ENCODE results near the gene GOSR1. TPM values are rescaled to one million over a fixed set of nuclear protein-coding genes. Genes with fewer than 3 reads are reported as not detected.
"Not testable (repeated sequence)": the region's sequence is repeated elsewhere in the genome, so short reads cannot be mapped to it uniquely, and the experiment has no call there.

The GOSR1 gene
- polyA plus RNA-seq, 2 of the 4 experiments (the other 2 are of a cell fraction) = 48.8 to 49.6 TPM

- TF ChIP-seq TFCP2L1 (CRISPR knock-in tag; IDR thresholded peaks at IDR 0.05) (no peak), CBX8 (IDR thresholded peaks at IDR 0.05) (no peak), ZSCAN20 (CRISPR knock-in tag; IDR thresholded peaks at IDR 0.05) (no peak), JUNB (IDR thresholded peaks at IDR 0.05) (no peak), NR3C1 (IDR thresholded peaks at IDR 0.05) (no peak), POLR2AphosphoS2 (conservative IDR thresholded peaks at IDR 0.05; ENCODE audit: low read length) (no peak), PHF8 (IDR thresholded peaks at IDR 0.05; ENCODE audit: borderline replicate concordance, low read depth) (no peak), HEYL (CRISPR knock-in tag; IDR thresholded peaks at IDR 0.05) (no peak)
- no peak for DNase-seq (ENCODE audit: low read depth in 1 of 2, low spot score in 1 of 2)
- Histone ChIP-seq H3K4me3 (no peak overlapping the region), H3K4me1 (no peaks in the 10 kb centered on the region), H3K4me2 (no peak overlapping the region), H3K9me3 (no peaks in the 10 kb centered on the region), H3K27ac (no peak overlapping the region)
- 55% methylated on average over 7 of the region's 7 CpGs for WGBS (ENCODE audit: missing lambda C conversion rate)
- ChIA-PET CTCF (interaction anchor here (1.3 kb wide), 1 partner anchor 27 kb away, joined by 4 read pairs; no protein-coding TSS in a partner anchor), POLR2A (no interaction called here)
- FAIRE-seq = no peak
- no peak for ATAC-seq
Measured at GRCh38 chr17:30571921-30572320, 94.7 kb downstream of the GOSR1 start.

GRCh38 chr17:30572651-30573554 is 95.7 kb downstream of the GOSR1 start:
- H3K4me3 ChIP-seq; H3K4me1 ChIP-seq; H3K4me2 ChIP-seq; DNase-seq (ENCODE audit: low read depth in 1 of 2, low spot score in 1 of 2); H3K27ac ChIP-seq; ATAC-seq; FAIRE-seq; H3K9me3 ChIP-seq; CTCF ChIA-PET: not testable (repeated sequence)
- 66% methylated on average over 14 of the region's 17 CpGs for WGBS (ENCODE audit: missing lambda C conversion rate)
- POLR2A ChIA-PET = interaction anchor here (0.6 kb wide), 1 partner anchor 233 kb away, joined by 3 read pairs; no protein-coding TSS in a partner anchor

- FAIRE-seq = no peak
- ATAC-seq = no peak
- no peak overlapping the region for H3K4me3 ChIP-seq
- ChIA-PET CTCF (interaction anchor here (0.9 kb wide), 1 partner anchor 62 kb away, joined by 3 read pairs; no protein-coding TSS in a partner anchor), POLR2A (interaction anchor here (0.6 kb wide), 1 partner anchor 234 kb away, joined by 3 read pairs; no protein-coding TSS in a partner anchor)
- H3K27ac ChIP-seq = no peak overlapping the region
- TF ChIP-seq CEBPB (IDR thresholded peaks at IDR 0.05) = no peak
- no peaks in the 10 kb centered on the region for H3K4me1 ChIP-seq
- H3K9me3 ChIP-seq = no peaks in the 10 kb centered on the region
- WGBS (ENCODE audit: missing lambda C conversion rate) = 66% methylated on average over 7 of the region's 8 CpGs
- H3K4me2 ChIP-seq = no peak overlapping the region
- DNase-seq (ENCODE audit: low read depth in 1 of 2, low spot score in 1 of 2) = no peak
Measured at GRCh38 chr17:30573603-30574175, 96.5 kb downstream of the GOSR1 start.

GRCh38 chr17:30574309-30574708 is 97.1 kb downstream of the GOSR1 start:
- H3K9me3 ChIP-seq; H3K4me3 ChIP-seq; DNase-seq (ENCODE audit: low read depth in 1 of 2, low spot score in 1 of 2); FAIRE-seq; ATAC-seq; H3K27ac ChIP-seq; POLR2A ChIA-PET; H3K4me1 ChIP-seq; H3K4me2 ChIP-seq: not testable (repeated sequence)
- WGBS (ENCODE audit: missing lambda C conversion rate) = 63% methylated on average over 8 of the region's 9 CpGs
- CTCF ChIA-PET = interaction anchor here (0.9 kb wide), 1 partner anchor 63 kb away, joined by 3 read pairs; no protein-coding TSS in a partner anchor

GRCh38 chr17:30574806-30575205 is 97.6 kb downstream of the GOSR1 start:
- ATAC-seq; H3K9me3 ChIP-seq; DNase-seq (ENCODE audit: low read depth in 1 of 2, low spot score in 1 of 2); CTCF ChIA-PET; POLR2A ChIA-PET; H3K4me3 ChIP-seq; H3K4me1 ChIP-seq; FAIRE-seq; H3K27ac ChIP-seq; H3K4me2 ChIP-seq: not testable (repeated sequence)
- 78% methylated on average over 9 of the region's 10 CpGs for WGBS (ENCODE audit: missing lambda C conversion rate)

GRCh38 chr17:30575648-30576325 is 98.6 kb downstream of the GOSR1 start:
- POLR2A ChIA-PET, FAIRE-seq: not testable (repeated sequence)
- 78% methylated on average over 17 of the region's 17 CpGs for WGBS (ENCODE audit: missing lambda C conversion rate)

More at GRCh38 chr17:30575648-30576325, 98.6 kb downstream of the GOSR1 start:
- H3K4me1 ChIP-seq; CTCF ChIA-PET; H3K4me2 ChIP-seq; DNase-seq (ENCODE audit: low read depth in 1 of 2, low spot score in 1 of 2); H3K9me3 ChIP-seq; H3K27ac ChIP-seq; H3K4me3 ChIP-seq: not testable (repeated sequence)
- peak in 1 of 2 experiments; percentile 41; a peak in 3 of 6 replicates for ATAC-seq
